ENCODE data around the gene KLF6. TPM values are rescaled to one million over a fixed set of nuclear protein-coding genes. Genes with fewer than 3 reads are reported as not detected.

The KLF6 gene
- total and polyA plus RNA-seq, 2 experiments from 2014 or later: 19.6 to 35.4 TPM

DNA sequence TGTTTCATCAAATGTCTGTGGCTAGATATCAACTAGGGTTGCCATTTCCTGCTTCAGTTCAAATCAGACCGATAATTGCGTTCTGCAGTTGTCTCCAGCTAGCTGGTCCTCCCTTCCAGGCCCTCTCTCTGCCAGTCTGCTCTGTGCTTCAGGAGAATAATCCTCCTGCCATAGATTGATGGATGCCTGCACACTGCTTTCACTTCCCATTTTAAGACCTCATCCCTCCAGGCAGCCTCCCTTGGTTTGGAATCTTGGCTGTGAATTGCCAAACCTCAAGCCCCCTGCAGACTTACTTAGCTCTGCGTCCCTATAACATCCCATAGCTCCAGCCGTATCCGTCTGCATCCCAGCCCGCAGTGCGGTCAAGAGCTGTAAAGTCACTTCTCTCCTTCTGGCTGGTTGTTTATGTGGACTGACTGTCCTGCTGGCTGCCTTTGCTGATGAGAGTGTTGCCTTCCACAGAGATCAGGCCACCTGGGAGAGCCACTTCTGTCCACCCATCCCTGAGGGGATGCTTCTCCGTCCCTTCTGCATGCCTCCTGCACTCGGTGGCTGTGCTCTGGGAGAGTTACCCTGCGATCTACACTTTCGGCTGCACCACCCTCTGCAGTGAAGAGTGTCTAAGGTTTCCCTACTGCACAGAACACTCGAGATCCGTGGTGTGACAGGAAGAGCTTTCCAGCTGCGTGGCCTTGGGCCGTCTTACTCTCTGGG is 22.4 kb upstream of the KLF6 start:
- Mint-ChIP-seq H3K36me3 (ENCODE audit: low read depth) (no peaks in the 10 kb centered on the region), H3K9me3 (no peaks in the 10 kb centered on the region), H3K4me3 (no peak overlapping the region), H3K4me1 (peaks cover 34% of the 10 kb centered on the region), H3K27me3 (ENCODE audit: insufficient read depth, low read depth, poor library complexity) (peaks cover 1% of the 10 kb centered on the region), H3K27ac (no peak overlapping the region)
- peak; percentile 34 for DNase-seq (ENCODE audit: low spot score)
- Histone ChIP-seq H3K4me2 (no peak overlapping the region), H3F3A (replicated peaks; ENCODE audit: low read depth) (no peaks in the 10 kb centered on the region), H3K27me3 (ENCODE audit: insufficient read depth) (no peaks in the 10 kb centered on the region), H3K4me3 (no peak overlapping the region), H3K79me2 (replicated peaks; ENCODE audit: insufficient read depth) (no peaks in the 10 kb centered on the region), H2AFZ (no peak overlapping the region), H3K4me1 (ENCODE audit: insufficient read depth) (peaks cover 10% of the 10 kb centered on the region), H4K20me1 (replicated peaks; ENCODE audit: insufficient read depth) (no peaks in the 10 kb centered on the region), H3K36me3 (ENCODE audit: insufficient read depth) (no peaks in the 10 kb centered on the region), H3K9me2 (ENCODE audit: insufficient read depth) (no peaks in the 10 kb centered on the region), H3K27ac (ENCODE audit: low read depth) (no peak overlapping the region)
- ATAC-seq: peak; percentile 46; the same call in 2 of the 3 replicates
- TF ChIP-seq, protein P1, sequence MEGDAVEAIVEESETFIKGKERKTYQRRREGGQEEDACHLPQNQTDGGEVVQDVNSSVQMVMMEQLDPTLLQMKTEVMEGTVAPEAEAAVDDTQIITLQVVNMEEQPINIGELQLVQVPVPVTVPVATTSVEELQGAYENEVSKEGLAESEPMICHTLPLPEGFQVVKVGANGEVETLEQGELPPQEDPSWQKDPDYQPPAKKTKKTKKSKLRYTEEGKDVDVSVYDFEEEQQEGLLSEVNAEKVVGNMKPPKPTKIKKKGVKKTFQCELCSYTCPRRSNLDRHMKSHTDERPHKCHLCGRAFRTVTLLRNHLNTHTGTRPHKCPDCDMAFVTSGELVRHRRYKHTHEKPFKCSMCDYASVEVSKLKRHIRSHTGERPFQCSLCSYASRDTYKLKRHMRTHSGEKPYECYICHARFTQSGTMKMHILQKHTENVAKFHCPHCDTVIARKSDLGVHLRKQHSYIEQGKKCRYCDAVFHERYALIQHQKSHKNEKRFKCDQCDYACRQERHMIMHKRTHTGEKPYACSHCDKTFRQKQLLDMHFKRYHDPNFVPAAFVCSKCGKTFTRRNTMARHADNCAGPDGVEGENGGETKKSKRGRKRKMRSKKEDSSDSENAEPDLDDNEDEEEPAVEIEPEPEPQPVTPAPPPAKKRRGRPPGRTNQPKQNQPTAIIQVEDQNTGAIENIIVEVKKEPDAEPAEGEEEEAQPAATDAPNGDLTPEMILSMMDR (conservative IDR thresholded peaks at IDR 0.05; ENCODE audit: low read depth in 2 of 2): peak in 1 of 2 experiments; percentile 5; a peak in 1 of 4 replicates
- TF ChIP-seq, protein P2, sequence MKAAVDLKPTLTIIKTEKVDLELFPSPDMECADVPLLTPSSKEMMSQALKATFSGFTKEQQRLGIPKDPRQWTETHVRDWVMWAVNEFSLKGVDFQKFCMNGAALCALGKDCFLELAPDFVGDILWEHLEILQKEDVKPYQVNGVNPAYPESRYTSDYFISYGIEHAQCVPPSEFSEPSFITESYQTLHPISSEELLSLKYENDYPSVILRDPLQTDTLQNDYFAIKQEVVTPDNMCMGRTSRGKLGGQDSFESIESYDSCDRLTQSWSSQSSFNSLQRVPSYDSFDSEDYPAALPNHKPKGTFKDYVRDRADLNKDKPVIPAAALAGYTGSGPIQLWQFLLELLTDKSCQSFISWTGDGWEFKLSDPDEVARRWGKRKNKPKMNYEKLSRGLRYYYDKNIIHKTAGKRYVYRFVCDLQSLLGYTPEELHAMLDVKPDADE (IDR thresholded peaks at IDR 0.05): no peak

- peaks cover 34% of the 10 kb centered on the region for H3K4me1 Mint-ChIP-seq
- peaks cover 10% of the 10 kb centered on the region for H3K4me1 ChIP-seq (ENCODE audit: insufficient read depth)
- H3K4me2 ChIP-seq: no peak overlapping the region
These were observed 21.6 kb upstream of the KLF6 start for GRCh38 chr10:3806603-3807002.

More at GRCh38 chr10:3806603-3807002, 21.6 kb upstream of the KLF6 start:
- H3K9me2 ChIP-seq (ENCODE audit: insufficient read depth): peaks cover 3% of the 10 kb centered on the region; the same call in 1 of the 2 replicates
- no peak overlapping the region for H2AFZ ChIP-seq
- H3K27ac Mint-ChIP-seq: no peak overlapping the region
- TF ChIP-seq NANOG (IDR thresholded peaks at IDR 0.05; ENCODE audit: borderline replicate concordance) (no peak), EZH2phosphoT487 (IDR thresholded peaks at IDR 0.05; ENCODE audit: unreplicated experiment) (no peak), POLR2AphosphoS5 (IDR thresholded peaks at IDR 0.05; ENCODE audit: low read depth) (no peak), REST (IDR thresholded peaks at IDR 0.05; ENCODE audit: unreplicated experiment) (no peak), ZNF114 (CRISPR knock-in tag; IDR thresholded peaks at IDR 0.05) (no peak), CREB1 (CRISPR knock-in tag; IDR thresholded peaks at IDR 0.05; ENCODE audit: low read depth) (no peak), EZH2 (IDR thresholded peaks at IDR 0.05; ENCODE audit: low read depth, unreplicated experiment) (no peak), JUNB (IDR thresholded peaks at IDR 0.05; ENCODE audit: unreplicated experiment) (no peak), ZNF331 (CRISPR knock-in tag; IDR thresholded peaks at IDR 0.05; ENCODE audit: low read depth) (no peak)
- TF ChIP-seq, protein P1 (conservative IDR thresholded peaks at IDR 0.05; ENCODE audit: low read depth in 2 of 2): no peak
- no peaks in the 10 kb centered on the region for H3K9me3 Mint-ChIP-seq
- no peak for ATAC-seq
- H3K36me3 Mint-ChIP-seq (ENCODE audit: low read depth): no peaks in the 10 kb centered on the region
- DNase-seq (ENCODE audit: low spot score): no peak
- no peaks in the 10 kb centered on the region for H3K36me3 ChIP-seq (ENCODE audit: insufficient read depth)
- no peaks in the 10 kb centered on the region for H3F3A ChIP-seq (replicated peaks; ENCODE audit: low read depth)
- H3K27ac ChIP-seq (ENCODE audit: low read depth): no peak overlapping the region
- no peak overlapping the region for H3K4me3 ChIP-seq
- H3K79me2 ChIP-seq (replicated peaks; ENCODE audit: insufficient read depth): no peaks in the 10 kb centered on the region
- H3K4me3 Mint-ChIP-seq: no peak overlapping the region
- H4K20me1 ChIP-seq (replicated peaks; ENCODE audit: insufficient read depth): no peaks in the 10 kb centered on the region
- no peaks in the 10 kb centered on the region for H3K27me3 ChIP-seq (ENCODE audit: insufficient read depth)
- peaks cover 1% of the 10 kb centered on the region for H3K27me3 Mint-ChIP-seq (ENCODE audit: insufficient read depth, low read depth, poor library complexity)
